Chondrocyte (in vitro differentiated cells): ENCODE data around the gene TCEANC2. TPM values are rescaled to one million over a fixed set of nuclear protein-coding genes. Genes with fewer than 3 reads are reported as not detected.
A peak's percentile ranks its signal among the peaks of the same experiment; 100 is the strongest.

Experiments used
- DNase-seq: peaks from one replicate; pipeline ENCODE4 v3.0.0; 2021; ENCODE audit warnings: mixed read lengths, low spot score
- H3K27ac Mint-ChIP-seq: one replicate; pipeline ENCODE4 v1.8.0; 2021; ENCODE audit warnings: mild to moderate bottlenecking, moderate library complexity, mixed read lengths; ENCODE audit not compliant: unreplicated experiment
- H3K27me3 Mint-ChIP-seq: 2 replicates; pipeline ENCODE4 v1.8.0; 2021; ENCODE audit warnings: low read depth, mixed read lengths
- H3K36me3 Mint-ChIP-seq: 2 replicates; pipeline ENCODE4 v1.8.0; 2021; ENCODE audit warnings: low read depth, mixed read lengths
- H3K4me1 Mint-ChIP-seq: 2 replicates; pipeline ENCODE4 v1.8.0; 2021; ENCODE audit warnings: low read depth, mild to moderate bottlenecking, mixed read lengths
- H3K4me3 Mint-ChIP-seq: one replicate; pipeline ENCODE4 v1.8.0; 2021; ENCODE audit warnings: mild to moderate bottlenecking, moderate library complexity, mixed read lengths; ENCODE audit not compliant: unreplicated experiment
- H3K9me3 Mint-ChIP-seq: 2 replicates; pipeline ENCODE4 v1.8.0; 2021; ENCODE audit warnings: low read depth, mixed read lengths
- CTCF ChIP-seq: fragments of 200-600 bp; sonication (generic); IDR thresholded peaks from 2 replicates; pipeline ENCODE4 v1.5.0; 2021; ENCODE audit warnings: antibody characterized with exemption, mild to moderate bottlenecking, moderate library complexity
- total RNA-seq: library from RNA; stranded (reverse); gene quantifications from 3 replicates; pipeline ENCODE4 v1.2.1, GENCODE V29; 2021

Gene TCEANC2
- total RNA-seq, 1 donor from 2014 or later, result 4.8 TPM

- Mint-ChIP-seq H3K36me3 (no peaks in the 10 kb centered on the region), H3K27ac (no peak overlapping the region), H3K9me3 (peaks cover 3% of the 10 kb centered on the region), H3K27me3 (no peaks in the 10 kb centered on the region), H3K4me1 (peaks cover 22% of the 10 kb centered on the region), H3K4me3 (no peak overlapping the region)
- TF ChIP-seq CTCF, result no peak
- peak; percentile 48 for DNase-seq
Observed at GRCh38 chr1:54142146-54142900, 88.9 kb downstream of the TCEANC2 start.

- Mint-ChIP-seq H3K27me3 (no peaks in the 10 kb centered on the region), H3K36me3 (no peaks in the 10 kb centered on the region), H3K9me3 (no peaks in the 10 kb centered on the region), H3K27ac (no peak overlapping the region), H3K4me1 (peaks cover 12% of the 10 kb centered on the region), H3K4me3 (no peak overlapping the region)
- TF ChIP-seq CTCF, result no peak
- peak; percentile 68 for DNase-seq
Observed at GRCh38 chr1:54144366-54144765, 91.0 kb downstream of the TCEANC2 start.

DNA sequence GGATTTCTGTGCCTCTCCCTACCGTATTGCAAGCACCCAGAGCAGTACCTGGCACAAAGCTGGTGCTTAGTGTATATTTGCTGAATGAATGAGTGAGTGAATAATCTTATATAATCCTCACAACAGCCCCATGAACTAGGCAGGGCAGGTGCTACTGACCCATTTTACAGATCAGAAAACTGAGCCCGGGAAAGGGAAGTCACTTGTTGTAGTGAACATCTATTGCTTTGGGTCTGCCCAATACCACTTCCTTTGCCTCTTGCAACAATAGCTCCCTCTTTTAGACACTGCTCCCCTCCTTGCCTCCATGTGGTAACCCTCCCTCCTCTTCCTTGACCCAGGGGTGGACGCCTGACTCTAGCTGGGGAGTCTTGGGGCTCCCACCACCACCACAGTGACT lies 96.3 kb downstream of the TCEANC2 start:
- H3K27ac Mint-ChIP-seq, result no peak overlapping the region
- H3K36me3 Mint-ChIP-seq, result no peaks in the 10 kb centered on the region
- no peaks in the 10 kb centered on the region for H3K9me3 Mint-ChIP-seq
- DNase-seq, result peak; percentile 43
- peaks cover 14% of the 10 kb centered on the region for H3K4me1 Mint-ChIP-seq
- no peaks in the 10 kb centered on the region for H3K27me3 Mint-ChIP-seq
- no peak for TF ChIP-seq CTCF
- no peak overlapping the region for H3K4me3 Mint-ChIP-seq

DNA sequence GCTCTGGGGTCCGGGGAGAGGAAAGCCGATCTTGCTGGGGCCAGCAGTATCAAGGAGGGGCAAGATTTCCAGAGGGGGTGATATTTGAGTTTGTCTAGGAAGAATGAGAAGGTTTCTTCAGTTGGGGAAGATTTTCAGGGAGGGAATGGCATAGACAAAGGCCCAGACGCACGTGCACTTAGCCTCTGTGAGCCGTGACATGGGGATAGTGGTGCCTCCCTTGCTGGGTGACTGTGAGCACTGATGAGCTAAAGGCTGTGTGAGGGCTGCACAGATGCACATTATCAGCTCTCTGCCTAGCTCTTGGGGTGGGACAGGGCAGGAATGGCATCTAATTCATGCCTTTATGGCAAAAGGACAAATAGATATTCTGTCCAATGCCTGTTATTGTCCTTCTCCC lies 97.6 kb downstream of the TCEANC2 start:
- Mint-ChIP-seq H3K4me1 (peaks cover 14% of the 10 kb centered on the region), H3K36me3 (no peaks in the 10 kb centered on the region), H3K4me3 (no peak overlapping the region), H3K27me3 (no peaks in the 10 kb centered on the region), H3K9me3 (no peaks in the 10 kb centered on the region), H3K27ac (no peak overlapping the region)
- DNase-seq, result no peak
- no peak for TF ChIP-seq CTCF

GRCh38 chr1:54152696-54153095 lies 99.3 kb downstream of the TCEANC2 start, which contains the start of gene CDCP2:
Gene CDCP2, minus strand, starts transcription at chr1:54153000. Its CDS starts 78 bp downstream, at chr1:54152922.
- no peak within 1 kb of the TSS for H3K4me3 Mint-ChIP-seq
- H3K36me3 Mint-ChIP-seq, result no peaks in the 10 kb centered on the region
- peak; percentile 59 for DNase-seq
- H3K27me3 Mint-ChIP-seq, result no peaks in the 10 kb centered on the region
- peaks cover 14% of the 10 kb centered on the region for H3K4me1 Mint-ChIP-seq
- peak within 1 kb of the TSS; percentile 41 for H3K27ac Mint-ChIP-seq
- TF ChIP-seq CTCF, result no peak
- H3K9me3 Mint-ChIP-seq, result no peaks in the 10 kb centered on the region
